Measurements from ENCODE around the gene GRIN2C.

Gene GRIN2C

GRCh38 chr17:74864297-74864865 is 4.7 kb upstream of the GRIN2C start:
- DNase-seq (ENCODE audit: low read depth, low spot score), result no peak

- no peak for DNase-seq (ENCODE audit: low read depth, low spot score)
Observed at GRCh38 chr17:74863420-74864296, 4.0 kb upstream of the GRIN2C start.

DNA sequence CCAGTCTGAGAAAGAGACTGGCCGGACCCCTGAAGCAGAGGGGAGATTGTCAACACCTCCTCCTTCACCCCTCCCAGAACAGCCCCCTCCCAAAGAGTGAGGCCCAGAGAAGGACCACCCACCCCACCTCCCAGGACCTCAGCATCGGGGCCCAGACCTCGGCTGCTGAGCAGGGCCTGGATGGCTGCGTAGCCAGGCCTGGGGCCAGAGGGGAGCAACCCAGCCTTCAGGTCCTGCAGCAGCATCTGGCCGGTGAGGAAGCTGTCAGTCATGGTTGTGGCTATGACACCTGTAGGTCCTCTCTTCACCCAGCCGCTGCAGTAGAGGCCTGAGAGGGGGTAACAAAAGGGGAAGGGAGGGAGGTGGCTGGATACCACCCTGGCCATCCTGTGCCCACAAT is 3.2 kb upstream of the GRIN2C start:
- no peak for DNase-seq (ENCODE audit: low read depth, low spot score)

DNA sequence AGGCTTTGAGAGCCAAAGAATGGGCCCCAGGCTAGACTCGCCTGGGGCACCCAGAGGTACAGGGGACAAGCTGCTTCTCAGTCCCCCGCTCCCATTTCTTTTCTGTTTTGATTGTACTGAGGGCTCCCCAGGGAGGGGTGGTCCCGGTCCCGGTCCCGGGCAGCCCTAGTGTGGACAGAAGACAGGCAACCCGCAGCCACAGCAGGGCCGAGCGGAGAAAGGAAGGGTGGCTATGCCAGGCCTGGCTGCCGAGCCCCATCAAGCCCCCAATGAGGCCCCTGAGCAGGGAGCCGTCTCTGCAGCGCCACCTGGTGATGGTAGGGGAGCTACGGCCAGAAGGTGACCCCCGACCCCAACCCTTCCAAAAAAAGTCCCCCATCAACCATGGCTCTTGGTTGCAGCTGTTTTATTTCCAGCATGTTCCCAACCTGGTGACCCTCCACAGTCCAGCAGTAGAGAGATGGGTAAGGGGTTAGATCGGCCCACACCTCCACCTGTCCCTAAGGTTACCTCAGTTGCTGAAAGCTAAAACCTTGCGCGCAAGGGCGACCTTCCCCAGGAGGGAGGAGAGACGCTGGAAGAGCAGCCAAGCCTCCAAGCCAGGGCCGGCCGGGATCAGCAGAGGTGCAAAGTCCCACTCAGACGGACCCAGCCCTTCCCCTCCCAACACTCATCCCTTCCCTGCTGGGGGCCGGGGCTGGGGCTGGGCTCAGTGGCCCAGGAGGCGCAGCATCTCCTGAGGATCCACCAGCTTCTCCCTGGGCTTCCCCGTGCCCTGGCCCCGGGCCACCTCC is 2.6 kb upstream of the GRIN2C start:
- peak; percentile 51 for DNase-seq (ENCODE audit: low read depth, low spot score)

GRCh38 chr17:74861662-74862107 is 2.0 kb upstream of the GRIN2C start:
- no peak for DNase-seq (ENCODE audit: low read depth, low spot score)

DNA sequence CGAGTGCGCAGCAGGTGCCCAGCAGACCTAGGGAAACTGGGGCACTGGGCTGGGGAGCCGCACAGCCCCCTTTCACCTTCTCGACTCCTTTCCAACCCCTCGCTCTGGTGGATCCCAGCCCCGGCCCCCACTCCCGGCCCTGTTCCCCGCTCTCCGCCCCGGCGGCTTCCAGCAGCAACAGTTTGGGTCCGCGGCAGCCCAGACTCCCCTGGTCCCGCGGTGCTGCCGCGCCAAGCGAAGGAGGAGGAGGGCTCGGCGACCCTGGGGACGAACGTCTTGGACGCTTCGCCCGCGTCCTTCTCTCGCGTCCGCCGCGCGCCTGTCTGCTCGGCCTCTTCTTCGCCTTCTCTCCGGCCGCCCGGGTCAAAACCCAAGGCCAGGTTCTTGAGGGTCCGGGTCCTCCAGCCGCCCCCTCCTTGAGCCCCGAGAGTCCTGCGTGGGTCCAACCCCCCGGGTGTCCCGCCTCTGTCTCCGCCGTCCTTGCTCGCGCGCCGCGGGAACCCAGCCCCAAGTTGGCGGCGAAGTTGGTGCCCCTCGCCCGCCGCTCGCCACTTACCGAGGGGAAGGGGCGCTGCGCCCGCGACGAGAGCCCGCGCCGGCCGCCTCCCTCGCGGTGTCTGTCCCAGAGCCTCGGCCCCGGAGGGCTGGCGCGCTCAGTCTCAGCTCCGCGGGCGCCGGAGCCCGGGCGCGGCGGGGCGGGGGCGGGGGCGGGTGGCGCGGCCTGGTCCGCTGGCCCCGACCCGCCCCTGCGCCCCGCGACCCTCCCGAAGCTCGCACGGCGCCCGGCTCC is 1.4 kb upstream of the GRIN2C start:
- DNase-seq (ENCODE audit: low read depth, low spot score), result no peak

- DNase-seq (ENCODE audit: low read depth, low spot score), result no peak
Observed at GRCh38 chr17:74860229-74860871, 665 bp upstream of the GRIN2C start.

GRCh38 chr17:74858672-74859458 is 820 bp downstream of the GRIN2C start:
- no peak for DNase-seq (ENCODE audit: low read depth, low spot score)

GRCh38 chr17:74857191-74857590 is 2.5 kb downstream of the GRIN2C start:
- no peak for DNase-seq (ENCODE audit: low read depth, low spot score)

DNA sequence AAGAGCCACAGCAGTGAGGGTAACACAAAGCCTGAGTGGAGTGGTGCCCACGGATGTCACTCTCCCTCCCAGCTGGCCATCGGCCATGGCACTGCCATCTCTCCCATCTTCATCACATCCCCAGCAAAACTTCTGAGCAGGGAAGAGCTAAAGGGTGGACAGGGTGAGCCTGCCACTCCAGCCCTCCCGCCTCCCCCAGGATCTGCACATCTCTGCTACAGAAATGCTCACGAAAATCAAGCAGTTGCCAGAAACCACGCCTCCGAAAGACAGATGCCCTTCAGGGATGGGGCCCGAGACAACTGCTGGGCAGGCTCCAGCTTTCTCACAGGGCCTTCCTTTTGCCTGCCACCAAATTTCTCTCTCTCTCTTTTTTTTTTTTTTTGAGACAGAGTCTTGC is 3.6 kb downstream of the GRIN2C start:
- DNase-seq (ENCODE audit: low read depth, low spot score), result no peak

DNA sequence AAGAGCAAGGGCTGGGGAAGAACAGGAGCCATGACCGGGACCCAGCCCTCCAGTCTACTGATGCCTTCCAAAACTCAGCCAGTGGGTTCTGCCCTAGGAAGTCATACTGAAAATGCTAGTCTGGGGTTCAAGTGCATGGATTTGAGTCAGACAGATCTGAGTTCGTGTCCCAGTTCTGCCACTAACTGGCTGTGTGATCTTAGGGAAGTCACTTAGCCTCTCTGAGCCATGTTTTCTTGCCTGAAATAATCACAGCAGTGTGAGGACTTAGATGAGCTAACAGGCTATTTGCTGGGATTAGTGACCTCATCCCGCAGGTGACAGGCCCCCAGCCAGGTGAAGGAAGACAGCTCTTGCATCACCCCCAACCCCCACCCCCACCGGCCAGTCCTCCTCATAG is 4.4 kb downstream of the GRIN2C start:
- no peak for DNase-seq (ENCODE audit: low read depth, low spot score)

DNA sequence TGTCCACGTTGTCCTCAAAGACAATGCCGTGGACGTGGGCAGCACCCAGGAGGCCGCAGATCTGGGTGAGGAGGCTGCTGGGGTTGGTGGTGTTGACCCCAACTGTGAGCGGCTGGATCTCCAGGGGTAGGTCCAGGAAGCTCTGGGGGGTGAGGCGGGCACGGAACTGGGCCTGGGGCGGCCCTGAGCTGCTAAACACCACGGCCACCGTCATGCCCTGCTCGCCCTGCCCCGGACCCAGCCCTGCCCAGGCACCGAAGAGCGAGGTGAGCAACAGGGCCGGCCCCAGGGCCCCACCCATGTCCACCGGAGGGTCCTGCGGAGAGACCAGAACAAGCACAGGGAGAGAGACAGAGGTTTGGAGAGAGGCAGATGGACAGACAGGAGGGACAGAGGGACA is 4.9 kb downstream of the GRIN2C start:
- no peak for DNase-seq (ENCODE audit: low read depth, low spot score)

DNA sequence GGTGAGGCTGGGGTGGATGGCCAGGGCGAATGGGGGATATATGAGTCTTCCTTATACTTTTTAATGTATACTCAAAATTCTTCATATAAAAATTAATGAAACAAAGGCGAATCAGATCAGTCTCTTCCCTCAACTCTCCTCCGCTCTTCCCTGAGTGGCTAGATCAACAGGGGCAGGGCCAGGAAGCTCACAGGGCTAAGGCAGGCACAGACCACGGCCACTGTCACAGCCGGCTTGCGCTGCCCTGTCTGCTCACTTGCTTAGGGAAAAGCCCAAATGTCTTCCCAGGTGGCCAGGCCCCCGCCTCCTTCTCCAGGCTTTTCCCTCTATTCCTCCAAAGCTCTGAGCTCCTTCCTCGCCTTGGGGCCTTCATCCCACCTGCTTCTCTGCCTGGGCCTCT is 6.0 kb downstream of the GRIN2C start:
- DNase-seq (ENCODE audit: low read depth, low spot score), result no peak

DNA sequence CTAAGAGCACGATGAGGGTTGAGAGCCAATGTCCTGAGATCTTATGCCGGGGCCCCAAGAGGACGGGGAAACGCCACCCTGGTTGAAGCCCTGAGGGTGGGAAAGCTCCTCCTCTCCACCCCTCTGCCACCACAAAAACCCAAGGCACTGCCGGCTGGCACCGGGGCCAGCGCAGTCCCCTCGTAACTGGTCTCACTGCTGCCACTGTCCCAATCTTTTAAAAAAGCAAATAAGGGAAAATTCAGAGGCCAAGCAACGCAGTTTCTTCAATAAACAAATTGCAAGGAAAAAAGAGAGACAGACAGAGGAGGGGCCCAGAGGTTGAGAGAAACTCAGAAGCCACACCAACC is 6.7 kb downstream of the GRIN2C start:
- DNase-seq (ENCODE audit: low read depth, low spot score), result no peak

GRCh38 chr17:74852237-74853047 is 7.2 kb downstream of the GRIN2C start:
- DNase-seq (ENCODE audit: low read depth, low spot score), result peak; percentile 15

- DNase-seq (ENCODE audit: low read depth, low spot score), result no peak
Observed at GRCh38 chr17:74851612-74852236, 8.0 kb downstream of the GRIN2C start.

DNA sequence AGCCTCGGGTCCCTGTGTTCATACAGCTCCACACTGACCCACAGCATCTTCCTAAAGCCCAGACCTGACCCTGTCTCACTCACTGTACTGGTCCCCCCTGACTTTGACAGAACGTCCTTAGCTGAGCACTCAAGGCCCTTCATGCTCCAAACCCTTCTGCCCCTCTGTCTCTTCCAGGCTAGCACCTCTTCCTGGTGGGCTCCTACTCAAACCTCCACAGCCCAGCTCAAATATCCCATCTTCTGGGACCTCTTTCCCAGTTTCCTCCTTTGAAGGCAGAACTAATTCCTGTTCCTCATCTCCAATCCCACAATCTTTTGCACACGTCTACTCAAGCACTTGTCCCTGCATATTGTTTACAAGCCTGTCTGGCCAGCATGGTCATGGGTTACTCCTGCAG is 8.8 kb downstream of the GRIN2C start:
- no peak for DNase-seq (ENCODE audit: low read depth, low spot score)

- no peak for DNase-seq (ENCODE audit: low read depth, low spot score)
Observed at GRCh38 chr17:74850310-74850709, 9.4 kb downstream of the GRIN2C start.
